H1 (cell line): ENCODE data around the gene HDAC9. TPM values are rescaled to one million over a fixed set of nuclear protein-coding genes. Genes with fewer than 3 reads are reported as not detected.

ENCODE experiments used
- ATF2 ChIP-seq: IDR thresholded peaks from 2 replicates; pipeline ENCODE4 v1.6.1; 2012; ENCODE audit warnings: low read length, inconsistent platforms
- CBX5 ChIP-seq: fragments of 300-800, 300-1000 bp; sonication (generic); IDR thresholded peaks from 2 replicates; pipeline ENCODE4 v1.7.1; 2016; ENCODE audit warnings: antibody characterized with exemption, low read length, low read depth
- CTBP2 ChIP-seq: IDR thresholded peaks from 2 replicates; pipeline ENCODE4 v1.7.0; 2011; ENCODE audit warnings: borderline replicate concordance, mild to moderate bottlenecking, moderate library complexity, mixed read lengths, low read length; ENCODE audit not compliant: insufficient read depth, insufficient read length
- JUND ChIP-seq: IDR thresholded peaks from 2 replicates; pipeline ENCODE4 v1.6.1; 2011; ENCODE audit warnings: mild to moderate bottlenecking, improper control_type of control experiment, low read length
- NANOG ChIP-seq: IDR thresholded peaks from 2 replicates; pipeline ENCODE4 v1.6.1; 2011; ENCODE audit warnings: low read length, low read depth, mild to moderate bottlenecking, inconsistent platforms; ENCODE audit not compliant: insufficient read depth, poor library complexity, severe bottlenecking
- SAP30 ChIP-seq: fragments of 300-600 bp; sonication (generic); IDR thresholded peaks from 2 replicates; pipeline ENCODE4 v1.7.1; 2012; ENCODE audit warnings: low read length, moderate library complexity, mild to moderate bottlenecking, inconsistent platforms; ENCODE audit not compliant: insufficient read depth, insufficient replicate concordance
- polyA plus RNA-seq, 7 experiments: library from polyadenylated mRNA; depleted of rRNA in 3 of 7; stranded (reverse) in 5 of 7; unstranded in 2 of 7; fragments of >200 nt in 5 of 7; fragments of 200-250 nt in 2 of 7; gene quantifications; 1 replicate in 5 of 7; 2 replicates in 1 of 7; 4 replicates in 1 of 7; pipeline versions ENCODE4 v1.2.1 to v1.2.3, GENCODE V29; 2011 to 2013; ENCODE audit warnings: missing spikeins in 2 of 7, mixed read lengths in 2 of 7
- total RNA-seq: library from RNA; stranded (reverse); fragmentation: NEBNext Ultra II Directional; extraction: Animal tissue kit (Norgen Biotek cat#: 25700); gene quantifications from 2 replicates; pipeline ENCODE4 v1.2.1, GENCODE V29; 2021

Gene HDAC9
- total and polyA plus RNA-seq, 2 of the 8 experiments (the other 6 are each of a cell fraction or from before 2014, with no cell fraction given): 9.5 to 13.1 TPM

GRCh38 chr7:18786196-18786727 is 290.7 kb downstream of the HDAC9 start (continued):
- no peak for TF ChIP-seq CBX5
- no peak for TF ChIP-seq SAP30
- TF ChIP-seq ATF2: no peak
- no peak for TF ChIP-seq CTBP2
- no peak for TF ChIP-seq JUND
- TF ChIP-seq NANOG: no peak
